Measurements from ENCODE around the gene PPP3R1.
A peak's percentile ranks its signal among the peaks of the same experiment; 100 is the strongest.
"Not testable (repeated sequence)": the region's sequence is repeated elsewhere in the genome, so short reads cannot be mapped to it uniquely, and the experiment has no call there.

Gene PPP3R1

GRCh38 chr2:68190991-68191731 is 61.2 kb downstream of the PPP3R1 start:
- no peak for FAIRE-seq
- DNase-seq (ENCODE audit: insufficient read length, low spot score): no peak

GRCh38 chr2:68189991-68190784 is 62.1 kb downstream of the PPP3R1 start:
- no peak for FAIRE-seq

GRCh38 chr2:68188831-68189230 is 63.5 kb downstream of the PPP3R1 start:
- DNase-seq (ENCODE audit: insufficient read length, low spot score) (no peak), FAIRE-seq (peak; percentile 45)

More at GRCh38 chr2:68189991-68190784, 62.1 kb downstream of the PPP3R1 start:
- DNase-seq (ENCODE audit: insufficient read length, low spot score): no peak

- DNase-seq (ENCODE audit: insufficient read length, low spot score) (no peak), FAIRE-seq (no peak)
Measured at GRCh38 chr2:68187329-68187728, 65.0 kb downstream of the PPP3R1 start.

GRCh38 chr2:68185541-68186164 is 66.7 kb downstream of the PPP3R1 start:
- DNase-seq (ENCODE audit: insufficient read length, low spot score) (peak; percentile 7), FAIRE-seq (peak; percentile 78)

- FAIRE-seq (no peak), DNase-seq (ENCODE audit: insufficient read length, low spot score) (no peak)
Measured at GRCh38 chr2:68182902-68183301, 69.4 kb downstream of the PPP3R1 start.

GRCh38 chr2:68178954-68179627 is 73.2 kb downstream of the PPP3R1 start:
- DNase-seq (ENCODE audit: insufficient read length, low spot score) (no peak), FAIRE-seq (no peak)

GRCh38 chr2:68178432-68178831 is 73.9 kb downstream of the PPP3R1 start:
- FAIRE-seq (no peak), DNase-seq (ENCODE audit: insufficient read length, low spot score) (no peak)

GRCh38 chr2:68177541-68177940 is 74.8 kb downstream of the PPP3R1 start:
- no peak for FAIRE-seq
- DNase-seq (ENCODE audit: insufficient read length, low spot score): no peak

- no peak for FAIRE-seq
- no peak for DNase-seq (ENCODE audit: insufficient read length, low spot score)
Measured at GRCh38 chr2:68176657-68177056, 75.7 kb downstream of the PPP3R1 start.

- FAIRE-seq: not testable (repeated sequence)
Measured at GRCh38 chr2:68175210-68175609, 77.1 kb downstream of the PPP3R1 start.

GRCh38 chr2:68172990-68173700 is 79.2 kb downstream of the PPP3R1 start:
- no peak for DNase-seq (ENCODE audit: insufficient read length, low spot score)
- FAIRE-seq: no peak

More at GRCh38 chr2:68175210-68175609, 77.1 kb downstream of the PPP3R1 start:
- DNase-seq (ENCODE audit: insufficient read length, low spot score): not testable (repeated sequence)

- DNase-seq (ENCODE audit: insufficient read length, low spot score): no peak
Measured at GRCh38 chr2:68172521-68172920, 79.8 kb downstream of the PPP3R1 start.

GRCh38 chr2:68171684-68172083 is 80.6 kb downstream of the PPP3R1 start:
- DNase-seq (ENCODE audit: insufficient read length, low spot score) (no peak), FAIRE-seq (no peak)

More at GRCh38 chr2:68172521-68172920, 79.8 kb downstream of the PPP3R1 start:
- FAIRE-seq: no peak

GRCh38 chr2:68171146-68171545 is 81.2 kb downstream of the PPP3R1 start:
- no peak for DNase-seq (ENCODE audit: insufficient read length, low spot score)
- FAIRE-seq: no peak

- no peak for FAIRE-seq
- no peak for DNase-seq (ENCODE audit: insufficient read length, low spot score)
Measured at GRCh38 chr2:68169308-68169707, 83.0 kb downstream of the PPP3R1 start.

GRCh38 chr2:68167186-68167585 is 85.1 kb downstream of the PPP3R1 start:
- FAIRE-seq: no peak
- no peak for DNase-seq (ENCODE audit: insufficient read length, low spot score)

GRCh38 chr2:68163641-68164040 is 88.7 kb downstream of the PPP3R1 start:
- DNase-seq (ENCODE audit: insufficient read length, low spot score) (no peak), FAIRE-seq (no peak)

GRCh38 chr2:68158134-68158447 is 94.2 kb downstream of the PPP3R1 start:
- DNase-seq (ENCODE audit: insufficient read length, low spot score): no peak
- no peak for FAIRE-seq

GRCh38 chr2:68157402-68158133 is 94.8 kb downstream of the PPP3R1 start, which contains the start of gene PNO1:
Gene PNO1 (plus strand): TSS chr2:68157888. CDS start chr2:68157935, 47 bp downstream.
- FAIRE-seq (peak; percentile 86), DNase-seq (ENCODE audit: insufficient read length, low spot score) (peak; percentile 69)
